ENCODE measurements around the gene RNF180. TPM values are rescaled to one million over a fixed set of nuclear protein-coding genes. Genes with fewer than 3 reads are reported as not detected.

RNF180 gene
- total RNA-seq, 4 donors from 2014 or later: 50.5 to 99.0 (median 63.1) TPM

- Histone ChIP-seq H3K27me3 (no peaks in the 10 kb centered on the region), H3K9me3 (no peaks in the 10 kb centered on the region), H3K27ac (peak overlapping the region in 1 of 3 donors; percentile 4), H3K4me3 (replicated peaks in 1 of 3) (no peak overlapping the region), H3K36me3 (peaks cover 7% of the 10 kb centered on the region in 2 donors), H3K4me1 (peaks cover 8 to 21% of the 10 kb centered on the region in 2 donors)
- peak in 1 of 2 donors; percentile 34 for DNase-seq
- 74 to 84% methylated on average over 2 of the region's 2 CpGs for WGBS, 2 donors
- TF ChIP-seq CTCF (IDR thresholded peaks at IDR 0.05) (no peak), POLR2A (IDR thresholded peaks at IDR 0.05) (no peak)
- intact Hi-C loops (cut with DNase I): no loop called here
These were observed 168.2 kb downstream of the RNF180 start for GRCh38 chr5:64333886-64334285.

GRCh38 chr5:64339769-64340168, 174.1 kb downstream of the RNF180 start:
- Histone ChIP-seq H3K27me3 (no peaks in the 10 kb centered on the region), H3K4me1 (peaks cover 0 to 1% of the 10 kb centered on the region in 2 donors), H3K36me3 (no peaks in the 10 kb centered on the region), H3K27ac (no peak overlapping the region), H3K9me3 (no peaks in the 10 kb centered on the region), H3K4me3 (replicated peaks in 1 of 3) (no peak overlapping the region)
- no peak for TF ChIP-seq CTCF (IDR thresholded peaks at IDR 0.05)
- WGBS, 2 donors: 82 to 88% methylated on average over 1 of the region's 1 CpG
- intact Hi-C loops (cut with DNase I): no loop called here
- DNase-seq: no peak

- H3K27ac ChIP-seq: no peak overlapping the region
- no peaks in the 10 kb centered on the region for H3K36me3 ChIP-seq
- no peaks in the 10 kb centered on the region for H3K27me3 ChIP-seq
- DNase-seq: no peak
- 78 to 81% methylated on average over 1 of the region's 1 CpG for WGBS, 2 donors
- H3K4me3 ChIP-seq (replicated peaks in 1 of 3): no peak overlapping the region
- TF ChIP-seq POLR2A (IDR thresholded peaks at IDR 0.05) (no peak), CTCF (IDR thresholded peaks at IDR 0.05) (no peak)
- no peaks in the 10 kb centered on the region for H3K9me3 ChIP-seq
- H3K4me1 ChIP-seq: no peaks in the 10 kb centered on the region
- intact Hi-C loops (cut with DNase I): no loop called here
These were observed 174.7 kb downstream of the RNF180 start for GRCh38 chr5:64340293-64340692.

DNA sequence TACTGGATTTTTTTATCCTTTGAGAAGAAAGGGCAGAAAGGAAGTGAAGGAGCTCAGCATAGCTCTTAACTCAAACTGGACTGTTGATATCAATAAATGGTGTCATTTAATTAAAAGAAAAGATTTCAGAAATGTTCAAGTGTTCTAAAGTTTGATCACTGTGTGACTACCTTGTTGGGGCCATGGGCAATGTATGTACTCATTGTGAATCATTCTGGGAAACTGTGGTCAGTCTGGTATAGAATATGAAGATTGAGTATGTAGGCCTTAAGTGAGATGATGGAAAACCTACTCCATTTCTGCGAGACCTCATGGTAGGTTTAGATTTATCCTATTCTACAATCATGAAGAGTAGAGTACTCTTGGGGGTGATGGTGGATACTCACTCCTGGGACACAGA, 175.7 kb downstream of the RNF180 start:
- H3K27ac ChIP-seq: no peak overlapping the region
- intact Hi-C loops (cut with DNase I): no loop called here
- no peaks in the 10 kb centered on the region for H3K9me3 ChIP-seq
- no peak for DNase-seq
- H3K4me3 ChIP-seq (replicated peaks in 1 of 3): no peak overlapping the region
- no peaks in the 10 kb centered on the region for H3K36me3 ChIP-seq
- 96 to 100% methylated on average over 1 of the region's 1 CpG for WGBS, 2 donors
- TF ChIP-seq POLR2A (IDR thresholded peaks at IDR 0.05) (no peak), CTCF (IDR thresholded peaks at IDR 0.05) (no peak)
- H3K4me1 ChIP-seq: no peaks in the 10 kb centered on the region
- H3K27me3 ChIP-seq: no peaks in the 10 kb centered on the region

- intact Hi-C loops (cut with DNase I): no loop called here
- Histone ChIP-seq H3K4me3 (replicated peaks in 1 of 3) (no peak overlapping the region), H3K36me3 (no peaks in the 10 kb centered on the region), H3K4me1 (no peaks in the 10 kb centered on the region), H3K27ac (no peak overlapping the region), H3K9me3 (no peaks in the 10 kb centered on the region), H3K27me3 (no peaks in the 10 kb centered on the region)
- TF ChIP-seq CTCF (IDR thresholded peaks at IDR 0.05): no peak
- DNase-seq: no peak
- 89 to 93% methylated on average over 1 of the region's 1 CpG for WGBS, 2 donors
These were observed 178.9 kb downstream of the RNF180 start for GRCh38 chr5:64344501-64344900.

Measured in thyroid gland (tissue), 4 donors.